Astrocyte (in vitro differentiated cells and primary cell): ENCODE measurements around the gene COBL. TPM values are rescaled to one million over a fixed set of nuclear protein-coding genes. Genes with fewer than 3 reads are reported as not detected.

Experiments
- DNase-seq: peaks from one replicate; pipeline ENCODE4 v3.0.0-alpha.2; 2010; ENCODE audit warnings: low read depth
- FAIRE-seq: peaks from 2 replicates; lab custom pipeline; 2011; peaks lifted over from hg19 to GRCh38; lab: Jason Lieb, UNC
- H2AFZ ChIP-seq: 2 replicates; pipeline ENCODE4 v1.6.0; 2012; ENCODE audit warnings: low read depth, low read length, inconsistent platforms
- H3K27ac ChIP-seq: 2 replicates; pipeline ENCODE4 v1.5.1; 2011; ENCODE audit warnings: low read depth, low read length, inconsistent platforms
- H3K27me3 ChIP-seq: 2 replicates; pipeline ENCODE4 v1.6.0; 2011; ENCODE audit warnings: low read length, inconsistent platforms; ENCODE audit not compliant: insufficient read depth
- H3K36me3 ChIP-seq: 2 replicates; pipeline ENCODE4 v1.5.1; 2011; ENCODE audit warnings: low read length, inconsistent platforms; ENCODE audit not compliant: insufficient read depth
- H3K4me1 ChIP-seq: 2 replicates; pipeline ENCODE4 v1.5.1; 2011; ENCODE audit warnings: low read length, inconsistent platforms; ENCODE audit not compliant: insufficient read depth
- H3K4me2 ChIP-seq: 2 replicates; pipeline ENCODE4 v1.6.0; 2012; ENCODE audit warnings: low read length, inconsistent platforms
- H3K4me3 ChIP-seq: 2 replicates; pipeline ENCODE4 v1.5.1; 2011; ENCODE audit warnings: low read depth, mild to moderate bottlenecking, low read length, inconsistent platforms; ENCODE audit not compliant: insufficient read depth
- H3K79me2 ChIP-seq: 2 replicates; pipeline ENCODE4 v1.6.0; 2012; ENCODE audit warnings: mild to moderate bottlenecking, low read length, inconsistent platforms; ENCODE audit not compliant: insufficient read depth
- H3K9ac ChIP-seq: 2 replicates; pipeline ENCODE4 v1.6.0; 2012; ENCODE audit warnings: mild to moderate bottlenecking, low read length, inconsistent platforms
- H3K9me3 ChIP-seq: 2 replicates; pipeline ENCODE4 v1.5.1; 2012; ENCODE audit warnings: low read depth, mild to moderate bottlenecking, low read length, inconsistent platforms; ENCODE audit not compliant: insufficient read depth
- H4K20me1 ChIP-seq: 2 replicates; pipeline ENCODE4 v1.6.0; 2012; ENCODE audit warnings: low read length, inconsistent platforms; ENCODE audit not compliant: insufficient read depth
- H3K27ac Mint-ChIP-seq: one replicate; pipeline ENCODE4 v1.8.0; 2021; ENCODE audit warnings: mild to moderate bottlenecking, mixed read lengths; ENCODE audit not compliant: unreplicated experiment
- H3K27me3 Mint-ChIP-seq: one replicate; pipeline ENCODE4 v1.8.0; 2021; ENCODE audit warnings: low read depth, mixed read lengths; ENCODE audit not compliant: unreplicated experiment
- H3K36me3 Mint-ChIP-seq: one replicate; pipeline ENCODE4 v1.8.0; 2021; ENCODE audit warnings: low read depth, mixed read lengths; ENCODE audit not compliant: unreplicated experiment
- H3K4me1 Mint-ChIP-seq: one replicate; pipeline ENCODE4 v1.8.0; 2021; ENCODE audit warnings: low read depth, mixed read lengths; ENCODE audit not compliant: unreplicated experiment
- H3K4me3 Mint-ChIP-seq: one replicate; pipeline ENCODE4 v1.8.0; 2021; ENCODE audit warnings: mild to moderate bottlenecking, moderate library complexity, mixed read lengths; ENCODE audit not compliant: unreplicated experiment
- H3K9me3 Mint-ChIP-seq: one replicate; pipeline ENCODE4 v1.8.0; 2021; ENCODE audit warnings: mild to moderate bottlenecking, mixed read lengths; ENCODE audit not compliant: unreplicated experiment
- CTCF ChIP-seq: IDR thresholded peaks from 2 replicates; pipeline ENCODE4 v1.5.1; 2011; ENCODE audit warnings: low read depth, mild to moderate bottlenecking, inconsistent platforms, low read length, moderate library complexity; ENCODE audit not compliant: insufficient read depth
- EZH2 ChIP-seq: IDR thresholded peaks from 2 replicates; pipeline ENCODE4 v1.6.1; 2012; ENCODE audit warnings: mild to moderate bottlenecking, low read length, inconsistent platforms; ENCODE audit not compliant: insufficient read depth
- total RNA-seq: library from RNA; stranded (reverse); gene quantifications from 2 replicates; pipeline ENCODE4 v1.2.1, GENCODE V29; 2021

The COBL gene
- total RNA-seq, 1 donor from 2014 or later, result 6.4 TPM

GRCh38 chr7:50974240-50974639, 342.4 kb downstream of the COBL start:
- no peaks in the 10 kb centered on the region for H3K36me3 ChIP-seq
- Mint-ChIP-seq H3K9me3 (peaks cover 13% of the 10 kb centered on the region), H3K36me3 (peaks cover 2% of the 10 kb centered on the region), H3K4me3 (no peak overlapping the region), H3K4me1 (no peaks in the 10 kb centered on the region), H3K27ac (peak overlapping the region; percentile 41), H3K27me3 (peaks cover 17% of the 10 kb centered on the region)
- DNase-seq, result no peak
- no peak overlapping the region for H3K9ac ChIP-seq
- H3K27me3 ChIP-seq, result no peaks in the 10 kb centered on the region
- FAIRE-seq, result no peak
- H4K20me1 ChIP-seq, result no peaks in the 10 kb centered on the region
- no peaks in the 10 kb centered on the region for H3K4me1 ChIP-seq
- no peaks in the 10 kb centered on the region for H3K79me2 ChIP-seq
- no peak for TF ChIP-seq CTCF
- H3K4me2 ChIP-seq, result no peak overlapping the region
- no peak overlapping the region for H2AFZ ChIP-seq
- no peak overlapping the region for H3K4me3 ChIP-seq
- H3K27ac ChIP-seq, result no peak overlapping the region
- peaks cover 3% of the 10 kb centered on the region for H3K9me3 ChIP-seq

- no peak overlapping the region for H3K27ac ChIP-seq
- no peaks in the 10 kb centered on the region for H3K36me3 ChIP-seq
- H3K9me3 ChIP-seq, result peaks cover 3% of the 10 kb centered on the region
- H3K9me3 Mint-ChIP-seq, result peaks cover 14% of the 10 kb centered on the region
- H3K4me2 ChIP-seq, result no peak overlapping the region
- FAIRE-seq (no peak), DNase-seq (no peak)
- H3K4me3 Mint-ChIP-seq, result no peak overlapping the region
- no peak overlapping the region for H3K4me3 ChIP-seq
- H4K20me1 ChIP-seq, result no peaks in the 10 kb centered on the region
- no peak overlapping the region for H3K9ac ChIP-seq
- no peaks in the 10 kb centered on the region for H3K79me2 ChIP-seq
- no peak overlapping the region for H2AFZ ChIP-seq
- no peaks in the 10 kb centered on the region for H3K27me3 ChIP-seq
- H3K4me1 ChIP-seq, result no peaks in the 10 kb centered on the region
- H3K27ac Mint-ChIP-seq, result peak overlapping the region; percentile 41
- TF ChIP-seq CTCF, result no peak
- no peak for TF ChIP-seq EZH2
- H3K27me3 Mint-ChIP-seq, result peaks cover 17% of the 10 kb centered on the region
- no peaks in the 10 kb centered on the region for H3K4me1 Mint-ChIP-seq
- peaks cover 2% of the 10 kb centered on the region for H3K36me3 Mint-ChIP-seq
Observed at GRCh38 chr7:50973814-50974213, 342.8 kb downstream of the COBL start.

GRCh38 chr7:50970092-50970491, 346.5 kb downstream of the COBL start:
- Mint-ChIP-seq H3K4me1 (no peaks in the 10 kb centered on the region), H3K36me3 (peaks cover 2% of the 10 kb centered on the region), H3K27me3 (peaks cover 17% of the 10 kb centered on the region), H3K9me3 (peaks cover 13% of the 10 kb centered on the region), H3K4me3 (no peak overlapping the region), H3K27ac (no peak overlapping the region)
- Histone ChIP-seq H3K9me3 (no peaks in the 10 kb centered on the region), H2AFZ (no peak overlapping the region), H3K27ac (no peak overlapping the region), H3K79me2 (no peaks in the 10 kb centered on the region), H3K9ac (no peak overlapping the region), H4K20me1 (no peaks in the 10 kb centered on the region), H3K4me1 (no peaks in the 10 kb centered on the region), H3K27me3 (no peaks in the 10 kb centered on the region), H3K4me2 (no peak overlapping the region), H3K36me3 (no peaks in the 10 kb centered on the region), H3K4me3 (no peak overlapping the region)
- FAIRE-seq (no peak), DNase-seq (no peak)
- TF ChIP-seq CTCF, result no peak
- no peak for TF ChIP-seq EZH2
